ENCODE results near the gene EYS.

The EYS gene

GRCh38 chr6:64838726-64839125, 868.3 kb downstream of the EYS start:
- no peak for DNase-seq (ENCODE audit: low read depth in 2 of 2)

GRCh38 chr6:64831680-64832079, 875.3 kb downstream of the EYS start:
- DNase-seq (ENCODE audit: low read depth in 2 of 2) = no peak

- no peak for DNase-seq (ENCODE audit: low read depth in 2 of 2)
These were observed 889.5 kb downstream of the EYS start for GRCh38 chr6:64817525-64817924.

GRCh38 chr6:64815718-64816117, 891.3 kb downstream of the EYS start:
- DNase-seq (ENCODE audit: low read depth in 2 of 2) = no peak

- no peak for DNase-seq (ENCODE audit: low read depth in 2 of 2)
These were observed 894.9 kb downstream of the EYS start for GRCh38 chr6:64812138-64812537.

GRCh38 chr6:64811119-64811518, 895.9 kb downstream of the EYS start:
- no peak for DNase-seq (ENCODE audit: low read depth in 2 of 2)

GRCh38 chr6:64807785-64808184, 899.2 kb downstream of the EYS start:
- no peak for DNase-seq (ENCODE audit: low read depth in 2 of 2)

GRCh38 chr6:64803470-64804166, 903.4 kb downstream of the EYS start:
- no peak for DNase-seq (ENCODE audit: low read depth in 2 of 2)

GRCh38 chr6:64792534-64792933, 914.5 kb downstream of the EYS start:
- DNase-seq (ENCODE audit: low read depth in 2 of 2) = no peak

GRCh38 chr6:64789476-64789875, 917.5 kb downstream of the EYS start:
- no peak for DNase-seq (ENCODE audit: low read depth in 2 of 2)

GRCh38 chr6:64786736-64787135, 920.3 kb downstream of the EYS start:
- no peak for DNase-seq (ENCODE audit: low read depth in 2 of 2)

- no peak for DNase-seq (ENCODE audit: low read depth in 2 of 2)
These were observed 924.1 kb downstream of the EYS start for GRCh38 chr6:64782877-64783276.

GRCh38 chr6:64777941-64778785, 928.9 kb downstream of the EYS start:
- no peak for DNase-seq (ENCODE audit: low read depth in 2 of 2)

GRCh38 chr6:64776359-64776758, 930.7 kb downstream of the EYS start:
- no peak for DNase-seq (ENCODE audit: low read depth in 2 of 2)

- no peak for DNase-seq (ENCODE audit: low read depth in 2 of 2)
These were observed 932.1 kb downstream of the EYS start for GRCh38 chr6:64774881-64775280.

GRCh38 chr6:64750910-64751309, 956.1 kb downstream of the EYS start:
- DNase-seq (ENCODE audit: low read depth in 2 of 2) = no peak

GRCh38 chr6:64737418-64737817, 969.6 kb downstream of the EYS start:
- no peak for DNase-seq (ENCODE audit: low read depth in 2 of 2)

- DNase-seq (ENCODE audit: low read depth in 2 of 2) = no peak
These were observed 970.5 kb downstream of the EYS start for GRCh38 chr6:64736421-64736950.

GRCh38 chr6:64733433-64733832, 973.6 kb downstream of the EYS start:
- no peak for DNase-seq (ENCODE audit: low read depth in 2 of 2)

GRCh38 chr6:64732888-64733287, 974.1 kb downstream of the EYS start:
- no peak for DNase-seq (ENCODE audit: low read depth in 2 of 2)

GRCh38 chr6:64729522-64729921, 977.5 kb downstream of the EYS start:
- no peak for DNase-seq (ENCODE audit: low read depth in 2 of 2)

GRCh38 chr6:64727075-64727474, 980.0 kb downstream of the EYS start:
- no peak for DNase-seq (ENCODE audit: low read depth in 2 of 2)

- no peak for DNase-seq (ENCODE audit: low read depth in 2 of 2)
These were observed 982.9 kb downstream of the EYS start for GRCh38 chr6:64724091-64724490.
